Lower leg skin (tissue), 4 donors: ENCODE measurements around the gene CCL8. TPM values are rescaled to one million over a fixed set of nuclear protein-coding genes. Genes with fewer than 3 reads are reported as not detected.

Experiments
- DNase-seq, 2 donors: peaks; one replicate each; pipeline ENCODE4 v3.0.0-alpha.2; 2019; ENCODE audit warnings: low spot score in 2 of 2
- H3K4me3 ChIP-seq: fragments of 200-600 bp; sonication (generic); 2 replicates; pipeline ENCODE4 v1.5.1; 2017; ENCODE audit warnings: mild to moderate bottlenecking, low read depth; ENCODE audit not compliant: poor library complexity, severe bottlenecking
- POLR2A ChIP-seq, 2 donors: fragments of 450-650 bp; IDR thresholded peaks; one replicate each; pipeline ENCODE4 v1.6.1; 2016 to 2017; ENCODE audit warnings: antibody characterized with exemption in 2 of 2, mild to moderate bottlenecking in 1 of 2, moderate library complexity in 1 of 2
- WGBS, 2 donors: methylation state at CpG; one replicate each; pipeline ENCODE4 v1.1.5; 2018; 5-methylcytosine and 5-hydroxymethylcytosine counted together
- intact Hi-C: fragments of 100-400 bp; cut with DNase I; formaldehyde crosslinking; loops from one replicate; pipeline ENCODE4 v1.15.0; 2023; ENCODE audit warnings: low total_unique reads
- total RNA-seq, 4 donors: library from RNA; depleted of rRNA; stranded (reverse); fragments of >200 nt; gene quantifications; one replicate each; pipeline ENCODE4 v1.1.0, GENCODE V29; 2016
- TF ChIP-seq, protein P1 (sequence below), 3 donors: fragments of 450-650 bp; IDR thresholded peaks; one replicate each; pipeline ENCODE4 v1.5.1; 2016; ENCODE audit warnings: antibody characterized with exemption in 3 of 3, mild to moderate bottlenecking in 3 of 3, moderate library complexity in 2 of 3

Gene CCL8
- total RNA-seq, 4 donors from 2014 or later: not detected

DNA sequence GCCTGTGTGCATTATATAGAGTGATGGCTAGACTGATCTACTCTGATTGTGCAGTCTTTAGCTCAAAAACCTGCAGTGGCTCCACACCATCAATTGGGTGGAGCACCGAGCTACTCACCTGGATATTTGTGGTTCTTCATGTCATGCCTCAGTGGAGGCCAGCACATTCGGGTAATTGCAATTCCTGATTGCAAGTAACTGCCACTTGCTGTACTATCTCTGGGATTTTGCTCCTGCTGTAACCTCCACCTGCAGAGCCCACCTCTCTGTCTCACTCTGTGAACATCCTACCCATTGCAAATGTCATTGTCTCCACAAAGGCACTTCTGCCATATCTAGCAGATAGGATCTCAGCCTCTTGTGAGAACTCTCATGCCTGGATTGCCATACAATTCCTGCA is 45.5 kb downstream of the CCL8 start:
- DNase-seq: no peak
- intact Hi-C loops: no loop called here
- 79 to 81% methylated on average over 2 of the region's 2 CpGs for WGBS, 2 donors
- TF ChIP-seq, protein P1, sequence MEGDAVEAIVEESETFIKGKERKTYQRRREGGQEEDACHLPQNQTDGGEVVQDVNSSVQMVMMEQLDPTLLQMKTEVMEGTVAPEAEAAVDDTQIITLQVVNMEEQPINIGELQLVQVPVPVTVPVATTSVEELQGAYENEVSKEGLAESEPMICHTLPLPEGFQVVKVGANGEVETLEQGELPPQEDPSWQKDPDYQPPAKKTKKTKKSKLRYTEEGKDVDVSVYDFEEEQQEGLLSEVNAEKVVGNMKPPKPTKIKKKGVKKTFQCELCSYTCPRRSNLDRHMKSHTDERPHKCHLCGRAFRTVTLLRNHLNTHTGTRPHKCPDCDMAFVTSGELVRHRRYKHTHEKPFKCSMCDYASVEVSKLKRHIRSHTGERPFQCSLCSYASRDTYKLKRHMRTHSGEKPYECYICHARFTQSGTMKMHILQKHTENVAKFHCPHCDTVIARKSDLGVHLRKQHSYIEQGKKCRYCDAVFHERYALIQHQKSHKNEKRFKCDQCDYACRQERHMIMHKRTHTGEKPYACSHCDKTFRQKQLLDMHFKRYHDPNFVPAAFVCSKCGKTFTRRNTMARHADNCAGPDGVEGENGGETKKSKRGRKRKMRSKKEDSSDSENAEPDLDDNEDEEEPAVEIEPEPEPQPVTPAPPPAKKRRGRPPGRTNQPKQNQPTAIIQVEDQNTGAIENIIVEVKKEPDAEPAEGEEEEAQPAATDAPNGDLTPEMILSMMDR (IDR thresholded peaks at IDR 0.05): no peak
- TF ChIP-seq POLR2A (IDR thresholded peaks at IDR 0.05): no peak
- no peak overlapping the region for H3K4me3 ChIP-seq

DNA sequence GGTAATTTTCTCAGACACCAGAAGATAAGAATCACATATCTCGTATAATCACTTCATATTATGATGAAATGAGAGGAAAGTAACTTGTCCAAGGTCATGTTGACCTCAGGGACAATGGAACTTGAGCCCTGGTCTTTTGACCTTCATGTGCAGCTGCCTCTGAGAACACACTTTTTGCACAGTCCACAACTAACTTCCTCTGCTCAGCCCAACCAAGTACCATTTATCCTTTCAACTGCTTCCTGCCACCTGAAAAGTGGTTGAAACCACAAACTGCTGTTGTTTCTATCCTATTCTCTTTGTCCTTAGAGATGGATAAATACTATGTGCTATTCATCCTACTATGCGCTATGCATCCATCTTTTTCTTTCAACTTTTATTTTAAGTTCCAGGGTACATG is 46.1 kb downstream of the CCL8 start:
- 66 to 70% methylated on average over 2 of the region's 2 CpGs for WGBS, 2 donors
- no peak for DNase-seq
- no peak overlapping the region for H3K4me3 ChIP-seq
- TF ChIP-seq POLR2A (IDR thresholded peaks at IDR 0.05): no peak
- TF ChIP-seq, protein P1 (IDR thresholded peaks at IDR 0.05): no peak
- intact Hi-C loops: no loop called here

GRCh38 chr17:34366010-34366409 is 46.8 kb downstream of the CCL8 start:
- no peak overlapping the region for H3K4me3 ChIP-seq
- WGBS, 2 donors: 13 to 29% methylated on average over 1 of the region's 1 CpG
- TF ChIP-seq, protein P1 (IDR thresholded peaks at IDR 0.05): no peak
- no peak for TF ChIP-seq POLR2A (IDR thresholded peaks at IDR 0.05)
- intact Hi-C loops: no loop called here
- no peak for DNase-seq

GRCh38 chr17:34366529-34367107 is 47.4 kb downstream of the CCL8 start:
- intact Hi-C loops: no loop called here
- TF ChIP-seq, protein P1 (IDR thresholded peaks at IDR 0.05): no peak
- TF ChIP-seq POLR2A (IDR thresholded peaks at IDR 0.05): no peak

DNA sequence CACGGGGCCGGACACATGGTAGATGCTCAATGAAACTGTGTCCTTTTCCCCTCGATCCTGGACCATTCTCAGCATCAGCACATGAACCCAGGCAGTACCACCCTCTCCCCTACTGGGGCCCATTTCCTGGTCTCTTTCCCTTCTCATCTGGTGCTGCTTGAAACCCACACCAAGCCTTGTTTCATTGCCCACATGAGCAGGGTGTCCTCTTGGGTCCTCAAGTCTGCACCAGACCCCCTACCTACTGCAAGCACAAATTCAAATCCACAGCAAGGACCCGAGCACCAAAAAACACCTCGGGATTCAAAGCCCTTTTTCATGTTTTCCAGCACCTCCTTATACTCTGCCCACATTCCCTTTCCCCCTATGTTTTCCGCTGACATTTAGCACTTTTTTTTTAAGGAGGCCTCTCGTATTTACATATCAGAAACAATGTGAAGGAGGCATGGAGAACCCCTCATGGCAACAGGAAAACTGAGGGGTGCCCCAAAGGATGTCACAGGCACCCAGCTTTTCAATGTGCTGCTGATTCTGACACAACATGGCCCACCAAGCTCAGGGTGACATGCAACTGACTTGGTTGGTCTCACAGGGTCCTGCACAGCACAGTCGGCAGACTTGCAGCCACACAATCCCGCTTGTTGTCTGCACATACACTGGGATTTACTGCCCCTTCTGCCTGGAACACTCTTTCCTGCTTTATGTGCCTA is 48.4 kb downstream of the CCL8 start:
- DNase-seq: peak in 1 of 2 donors; percentile 73
- TF ChIP-seq, protein P1 (IDR thresholded peaks at IDR 0.05): no peak
- no peak for TF ChIP-seq POLR2A (IDR thresholded peaks at IDR 0.05)
- no peak overlapping the region for H3K4me3 ChIP-seq
- 79 to 81% methylated on average over 9 of the region's 9 CpGs for WGBS, 2 donors
- intact Hi-C loops: no loop called here

More at GRCh38 chr17:34366529-34367107, 47.4 kb downstream of the CCL8 start:
- WGBS, 2 donors: 66 to 70% methylated on average over 4 of the region's 4 CpGs
- DNase-seq: peak in 1 of 2 donors; percentile 36
- no peak overlapping the region for H3K4me3 ChIP-seq
